Upper lobe of right lung (tissue), 1 donor: ENCODE measurements around the gene PDPN. TPM values are rescaled to one million over a fixed set of nuclear protein-coding genes. Genes with fewer than 3 reads are reported as not detected.

Experiments
- ATAC-seq: fragments of 200-7000 bp; cut with Tn5 transposase; one replicate; pipeline ENCODE4 v1.9.1; 2020; ENCODE audit warnings: mild to moderate bottlenecking, moderate library complexity
- DNase-seq: peaks from one replicate; pipeline ENCODE4 v3.0.0-alpha.2; 2020
- H3K27ac ChIP-seq: fragments of 200-600 bp; one replicate; pipeline ENCODE4 v1.8.0; 2022
- H3K27me3 ChIP-seq: fragments of 200-600 bp; one replicate; pipeline ENCODE4 v1.8.0; 2022; ENCODE audit warnings: mild to moderate bottlenecking
- H3K36me3 ChIP-seq: fragments of 200-600 bp; one replicate; pipeline ENCODE4 v1.8.0; 2022
- H3K4me1 ChIP-seq: fragments of 200-600 bp; one replicate; pipeline ENCODE4 v1.8.0; 2022
- H3K4me3 ChIP-seq: fragments of 200-600 bp; one replicate; pipeline ENCODE4 v1.8.0; 2022; ENCODE audit warnings: mild to moderate bottlenecking
- H3K9me3 ChIP-seq: fragments of 200-600 bp; one replicate; pipeline ENCODE4 v1.8.0; 2022
- intact Hi-C: fragments of 100-400 bp; cut with DNase I; formaldehyde crosslinking; loops from one replicate; pipeline ENCODE4 v1.11.0; 2022
- total RNA-seq: library from RNA; stranded (reverse); fragmentation: NEBNext Ultra II Directional; extraction: Animal tissue kit (Norgen Biotek cat#: 25700); gene quantifications from one replicate; pipeline ENCODE4 v1.2.1, GENCODE V29; 2021
- TF ChIP-seq, protein P1 (sequence below): fragments of 200-600 bp; IDR thresholded peaks from one replicate; pipeline ENCODE4 v1.8.0; 2022; ENCODE audit warnings: antibody characterized with exemption
- donor health status: DM: no; HTN: yes; CAD: no; lungs with severe emphysema.

The PDPN gene
- total RNA-seq, 1 donor from 2014 or later = 47.0 TPM

DNA sequence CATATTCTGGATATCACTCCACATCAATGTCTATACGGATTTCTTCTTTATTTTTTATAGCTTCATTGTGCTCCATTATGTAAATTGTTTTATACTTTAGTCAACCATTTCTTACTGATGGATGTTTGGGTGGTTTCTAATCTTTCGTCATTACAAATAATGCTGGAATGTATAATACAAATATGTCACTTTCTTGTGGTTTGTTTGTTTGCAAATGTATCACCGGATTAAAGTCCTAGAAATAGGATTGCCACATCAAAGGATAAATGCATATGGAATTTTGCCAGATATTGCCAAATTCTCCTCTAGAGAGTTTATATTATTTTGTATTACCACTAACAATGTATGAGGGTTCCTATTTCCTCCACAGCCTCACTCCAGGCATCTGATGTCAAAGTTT is 67.6 kb downstream of the PDPN start:
- Histone ChIP-seq H3K36me3 (no peaks in the 10 kb centered on the region), H3K9me3 (no peaks in the 10 kb centered on the region), H3K4me1 (no peaks in the 10 kb centered on the region), H3K27me3 (no peaks in the 10 kb centered on the region), H3K4me3 (no peak overlapping the region), H3K27ac (no peak overlapping the region)
- DNase-seq (no peak), ATAC-seq (no peak)
- intact Hi-C loops = no loop called here
- TF ChIP-seq, protein P1, sequence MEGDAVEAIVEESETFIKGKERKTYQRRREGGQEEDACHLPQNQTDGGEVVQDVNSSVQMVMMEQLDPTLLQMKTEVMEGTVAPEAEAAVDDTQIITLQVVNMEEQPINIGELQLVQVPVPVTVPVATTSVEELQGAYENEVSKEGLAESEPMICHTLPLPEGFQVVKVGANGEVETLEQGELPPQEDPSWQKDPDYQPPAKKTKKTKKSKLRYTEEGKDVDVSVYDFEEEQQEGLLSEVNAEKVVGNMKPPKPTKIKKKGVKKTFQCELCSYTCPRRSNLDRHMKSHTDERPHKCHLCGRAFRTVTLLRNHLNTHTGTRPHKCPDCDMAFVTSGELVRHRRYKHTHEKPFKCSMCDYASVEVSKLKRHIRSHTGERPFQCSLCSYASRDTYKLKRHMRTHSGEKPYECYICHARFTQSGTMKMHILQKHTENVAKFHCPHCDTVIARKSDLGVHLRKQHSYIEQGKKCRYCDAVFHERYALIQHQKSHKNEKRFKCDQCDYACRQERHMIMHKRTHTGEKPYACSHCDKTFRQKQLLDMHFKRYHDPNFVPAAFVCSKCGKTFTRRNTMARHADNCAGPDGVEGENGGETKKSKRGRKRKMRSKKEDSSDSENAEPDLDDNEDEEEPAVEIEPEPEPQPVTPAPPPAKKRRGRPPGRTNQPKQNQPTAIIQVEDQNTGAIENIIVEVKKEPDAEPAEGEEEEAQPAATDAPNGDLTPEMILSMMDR = no peak

DNA sequence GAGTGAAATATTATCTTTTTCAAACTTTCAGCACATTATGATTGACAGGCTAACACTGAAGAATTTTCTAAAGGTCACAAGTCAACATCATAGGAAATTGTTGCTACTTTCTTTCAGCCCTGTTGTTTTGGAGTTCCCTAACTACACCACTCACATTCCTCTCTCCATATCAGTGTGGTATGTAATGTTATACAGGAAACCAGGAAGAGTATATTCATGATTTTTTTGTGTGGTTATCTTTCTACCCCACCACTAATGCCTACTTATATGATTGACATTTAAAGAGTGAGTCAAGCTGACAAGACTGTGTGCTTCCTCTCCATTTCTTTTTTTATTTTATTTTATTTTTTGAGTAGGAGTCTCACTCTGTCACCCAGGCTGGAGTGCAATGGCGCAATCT is 68.6 kb downstream of the PDPN start:
- Histone ChIP-seq H3K27ac (no peak overlapping the region), H3K4me3 (no peak overlapping the region), H3K27me3 (no peaks in the 10 kb centered on the region), H3K36me3 (no peaks in the 10 kb centered on the region), H3K9me3 (no peaks in the 10 kb centered on the region), H3K4me1 (no peaks in the 10 kb centered on the region)
- intact Hi-C loops = no loop called here
- ATAC-seq (no peak), DNase-seq (no peak)
- TF ChIP-seq, protein P1 = no peak

DNA sequence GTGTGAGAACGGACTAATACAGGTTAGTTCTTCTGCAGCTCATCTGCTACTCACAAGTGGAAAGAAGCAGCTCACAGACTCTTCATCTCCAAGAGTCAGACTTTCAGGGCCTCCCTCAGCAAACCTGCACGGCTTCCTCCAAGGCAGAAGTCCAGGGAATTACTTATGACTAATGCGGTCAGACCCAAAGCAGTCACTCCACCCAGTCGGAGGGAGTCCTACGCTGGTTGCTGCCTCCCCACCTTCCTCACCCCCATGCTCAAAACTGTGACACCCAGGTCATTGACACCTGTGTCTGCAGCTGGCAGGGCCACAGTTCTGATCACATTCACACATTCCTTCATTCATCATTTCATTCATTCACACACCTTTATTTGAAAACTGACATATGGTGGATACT is 77.9 kb downstream of the PDPN start:
- Histone ChIP-seq H3K27ac (no peak overlapping the region), H3K27me3 (no peaks in the 10 kb centered on the region), H3K4me3 (no peak overlapping the region), H3K36me3 (no peaks in the 10 kb centered on the region), H3K4me1 (no peaks in the 10 kb centered on the region), H3K9me3 (no peaks in the 10 kb centered on the region)
- DNase-seq (no peak), ATAC-seq (no peak)
- intact Hi-C loops = loop anchor here (5.0 kb wide), 1 partner anchor 301 kb away; no protein-coding TSS in a partner anchor
- TF ChIP-seq, protein P1 = no peak

DNA sequence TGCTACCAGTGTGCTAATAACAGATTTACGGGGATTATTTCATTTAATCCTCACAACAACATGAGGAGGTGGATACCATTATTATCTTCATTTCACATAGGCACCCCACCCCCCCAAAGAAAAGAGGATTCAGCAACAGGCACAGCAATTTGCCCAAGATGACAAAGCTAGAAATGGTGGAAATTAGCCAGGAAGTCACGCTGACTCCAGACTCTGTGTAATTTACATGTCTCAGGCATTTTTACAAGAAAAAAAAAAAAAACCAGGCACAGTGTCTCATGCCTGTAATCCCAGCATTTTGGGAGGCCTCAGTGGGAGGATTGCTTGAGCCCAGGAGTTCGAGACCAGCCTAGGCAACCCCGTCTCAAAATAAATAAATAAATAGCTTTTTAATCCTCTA is 78.9 kb downstream of the PDPN start:
- Histone ChIP-seq H3K27ac (no peak overlapping the region), H3K9me3 (no peaks in the 10 kb centered on the region), H3K27me3 (no peaks in the 10 kb centered on the region), H3K36me3 (no peaks in the 10 kb centered on the region), H3K4me3 (no peak overlapping the region), H3K4me1 (no peaks in the 10 kb centered on the region)
- ATAC-seq (no peak), DNase-seq (no peak)
- TF ChIP-seq, protein P1 = no peak
- intact Hi-C loops = loop anchor here (5.0 kb wide), 1 partner anchor 300 kb away; no protein-coding TSS in a partner anchor

DNA sequence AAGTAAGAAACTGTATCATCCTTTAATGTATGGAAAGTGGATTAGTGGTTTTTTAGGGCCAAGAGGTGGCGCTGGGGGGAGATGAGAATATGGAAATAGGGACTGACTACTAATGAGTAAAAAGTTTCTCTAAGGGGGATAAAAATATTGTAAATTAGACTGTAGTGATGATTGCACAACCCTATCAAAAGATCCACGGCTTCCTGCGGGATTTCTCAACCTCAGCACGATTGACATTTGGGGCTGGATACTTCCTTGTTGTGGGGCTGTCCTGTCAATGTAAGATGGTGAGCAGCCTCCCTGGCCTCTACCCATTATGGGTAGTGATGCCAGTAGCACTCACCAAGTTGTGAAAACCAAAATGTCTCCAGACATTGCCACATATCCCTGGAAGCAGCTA is 80.3 kb downstream of the PDPN start:
- DNase-seq (no peak), ATAC-seq (peak; percentile 39)
- Histone ChIP-seq H3K9me3 (no peaks in the 10 kb centered on the region), H3K27ac (no peak overlapping the region), H3K4me1 (no peaks in the 10 kb centered on the region), H3K4me3 (no peak overlapping the region), H3K27me3 (no peaks in the 10 kb centered on the region), H3K36me3 (no peaks in the 10 kb centered on the region)
- intact Hi-C loops = loop anchor here (5.0 kb wide), 1 partner anchor 298 kb away; no protein-coding TSS in a partner anchor
- TF ChIP-seq, protein P1 = no peak

DNA sequence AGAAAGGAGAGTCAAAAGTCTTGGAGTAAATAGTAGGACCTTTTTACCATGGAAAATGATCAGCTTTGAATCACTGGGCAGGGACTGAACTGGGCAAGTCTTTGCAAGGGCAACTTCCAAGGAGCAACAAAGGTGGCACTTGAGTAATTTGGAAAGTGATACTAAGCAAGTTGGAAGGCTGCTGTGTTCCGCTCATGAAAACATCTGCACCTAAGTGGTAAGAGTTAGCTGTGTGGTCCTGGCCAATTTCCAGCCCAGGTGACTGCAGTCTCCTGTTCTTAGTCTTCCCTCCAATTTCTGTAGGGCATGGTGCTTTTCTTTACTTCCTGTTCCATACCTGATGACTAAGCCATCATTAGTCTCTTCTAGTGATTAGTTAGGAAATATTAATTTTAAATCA is 80.8 kb downstream of the PDPN start:
- no peaks in the 10 kb centered on the region for H3K4me1 ChIP-seq
- ATAC-seq (no peak), DNase-seq (no peak)
- TF ChIP-seq, protein P1 = no peak
- H3K27ac ChIP-seq = no peak overlapping the region
- no peaks in the 10 kb centered on the region for H3K9me3 ChIP-seq
- no peaks in the 10 kb centered on the region for H3K27me3 ChIP-seq
- no peaks in the 10 kb centered on the region for H3K36me3 ChIP-seq
- no peak overlapping the region for H3K4me3 ChIP-seq
- intact Hi-C loops = loop anchor here (5.0 kb wide), 1 partner anchor 298 kb away; no protein-coding TSS in a partner anchor
